Peyer's patch (tissue), 4 donors: ENCODE measurements around the gene ENO1.

Source experiments
- POLR2A ChIP-seq, 2 donors: fragments of 450-650 bp; IDR thresholded peaks; one replicate each; pipeline ENCODE4 v1.5.1; 2017; ENCODE audit warnings: antibody characterized with exemption in 2 of 2, mild to moderate bottlenecking in 2 of 2, moderate library complexity in 2 of 2
- TF ChIP-seq, protein P1 (sequence below), 6 experiments: fragments of 450-650 bp in 4 of 6; fragments of 200-600 bp in 2 of 6; sonication (generic) in 1 of 6; IDR thresholded peaks; one replicate each; pipeline ENCODE4 v1.5.1; 2017 to 2019; ENCODE audit warnings: antibody characterized with exemption in 6 of 6, mild to moderate bottlenecking in 3 of 6, moderate library complexity in 1 of 6

- TF ChIP-seq, protein P1, sequence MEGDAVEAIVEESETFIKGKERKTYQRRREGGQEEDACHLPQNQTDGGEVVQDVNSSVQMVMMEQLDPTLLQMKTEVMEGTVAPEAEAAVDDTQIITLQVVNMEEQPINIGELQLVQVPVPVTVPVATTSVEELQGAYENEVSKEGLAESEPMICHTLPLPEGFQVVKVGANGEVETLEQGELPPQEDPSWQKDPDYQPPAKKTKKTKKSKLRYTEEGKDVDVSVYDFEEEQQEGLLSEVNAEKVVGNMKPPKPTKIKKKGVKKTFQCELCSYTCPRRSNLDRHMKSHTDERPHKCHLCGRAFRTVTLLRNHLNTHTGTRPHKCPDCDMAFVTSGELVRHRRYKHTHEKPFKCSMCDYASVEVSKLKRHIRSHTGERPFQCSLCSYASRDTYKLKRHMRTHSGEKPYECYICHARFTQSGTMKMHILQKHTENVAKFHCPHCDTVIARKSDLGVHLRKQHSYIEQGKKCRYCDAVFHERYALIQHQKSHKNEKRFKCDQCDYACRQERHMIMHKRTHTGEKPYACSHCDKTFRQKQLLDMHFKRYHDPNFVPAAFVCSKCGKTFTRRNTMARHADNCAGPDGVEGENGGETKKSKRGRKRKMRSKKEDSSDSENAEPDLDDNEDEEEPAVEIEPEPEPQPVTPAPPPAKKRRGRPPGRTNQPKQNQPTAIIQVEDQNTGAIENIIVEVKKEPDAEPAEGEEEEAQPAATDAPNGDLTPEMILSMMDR (IDR thresholded peaks at IDR 0.05) = peak in 4 of 6 experiments; percentile 31 to 79 (median 74)
- TF ChIP-seq POLR2A (IDR thresholded peaks at IDR 0.05) = no peak
Measured at GRCh38 chr1:8871539-8871935, 6.9 kb downstream of the ENO1 start.
